Parathyroid adenoma (tissue), 2 donors: ENCODE measurements around the gene KDM4B.

ENCODE experiments used
- H2AFZ ChIP-seq: fragments of 300-600 bp; sonication (generic); one replicate; pipeline ENCODE4 v1.7.0; 2017; ENCODE audit warnings: antibody characterized with exemption, mild to moderate bottlenecking
- H3K27ac ChIP-seq: fragments of 300-600 bp; sonication (generic); one replicate; pipeline ENCODE4 v1.7.0; 2017
- H3K27me3 ChIP-seq: fragments of 300-600 bp; sonication (generic); one replicate; pipeline ENCODE4 v1.7.0; 2017; ENCODE audit warnings: low read length; ENCODE audit not compliant: control insufficient read depth, insufficient read depth
- H3K36me3 ChIP-seq: fragments of 300-600 bp; sonication (generic); one replicate; pipeline ENCODE4 v1.7.0; 2017; ENCODE audit warnings: low read length; ENCODE audit not compliant: control insufficient read depth, insufficient read depth
- H3K4me1 ChIP-seq: fragments of 300-600 bp; sonication (generic); one replicate; pipeline ENCODE4 v1.7.0; 2017; ENCODE audit warnings: control low read depth
- H3K4me2 ChIP-seq: fragments of 300-600 bp; sonication (generic); one replicate; pipeline ENCODE4 v1.7.0; 2017; ENCODE audit warnings: low read length
- H3K4me3 ChIP-seq: fragments of 300-600 bp; sonication (generic); one replicate; pipeline ENCODE4 v1.7.0; 2017; ENCODE audit warnings: low read depth, low read length
- H3K79me2 ChIP-seq: fragments of 300-600 bp; sonication (generic); one replicate; pipeline ENCODE4 v1.7.0; 2017; ENCODE audit warnings: control low read depth
- H3K9ac ChIP-seq: fragments of 300-600 bp; sonication (generic); one replicate; pipeline ENCODE4 v1.7.0; 2017; ENCODE audit warnings: mild to moderate bottlenecking
- H3K9me3 ChIP-seq: fragments of 300-600 bp; sonication (generic); one replicate; pipeline ENCODE4 v1.7.0; 2017; ENCODE audit warnings: low read length; ENCODE audit not compliant: control insufficient read depth
- CTCF ChIP-seq: fragments of 300-600 bp; sonication (generic); IDR thresholded peaks from one replicate; pipeline ENCODE4 v1.7.0; 2017; ENCODE audit warnings: antibody characterized with exemption, mild to moderate bottlenecking
- donor health status: primary hyperparathyroidism.

The KDM4B gene

GRCh38 chr19:5035105-5035761 lies 66.3 kb downstream of the KDM4B start:
- Histone ChIP-seq H3K4me2 (no peak overlapping the region), H3K9me3 (no peaks in the 10 kb centered on the region), H3K4me1 (peaks cover 3% of the 10 kb centered on the region), H3K79me2 (peaks cover 47% of the 10 kb centered on the region), H3K9ac (no peak overlapping the region), H3K36me3 (no peaks in the 10 kb centered on the region), H3K4me3 (no peak overlapping the region), H3K27me3 (no peaks in the 10 kb centered on the region), H2AFZ (no peak overlapping the region), H3K27ac (no peak overlapping the region)
- no peak for TF ChIP-seq CTCF

GRCh38 chr19:5035793-5036697 lies 67.1 kb downstream of the KDM4B start:
- no peak for TF ChIP-seq CTCF
- Histone ChIP-seq H3K4me2 (no peak overlapping the region), H3K27me3 (no peaks in the 10 kb centered on the region), H3K36me3 (no peaks in the 10 kb centered on the region), H3K4me1 (peaks cover 3% of the 10 kb centered on the region), H3K79me2 (peaks cover 47% of the 10 kb centered on the region), H3K9ac (no peak overlapping the region), H2AFZ (no peak overlapping the region), H3K4me3 (no peak overlapping the region), H3K27ac (no peak overlapping the region), H3K9me3 (no peaks in the 10 kb centered on the region)

GRCh38 chr19:5036698-5037563 lies 68.0 kb downstream of the KDM4B start:
- H3K27me3 ChIP-seq, result no peaks in the 10 kb centered on the region
- no peaks in the 10 kb centered on the region for H3K4me1 ChIP-seq
- TF ChIP-seq CTCF, result no peak

DNA sequence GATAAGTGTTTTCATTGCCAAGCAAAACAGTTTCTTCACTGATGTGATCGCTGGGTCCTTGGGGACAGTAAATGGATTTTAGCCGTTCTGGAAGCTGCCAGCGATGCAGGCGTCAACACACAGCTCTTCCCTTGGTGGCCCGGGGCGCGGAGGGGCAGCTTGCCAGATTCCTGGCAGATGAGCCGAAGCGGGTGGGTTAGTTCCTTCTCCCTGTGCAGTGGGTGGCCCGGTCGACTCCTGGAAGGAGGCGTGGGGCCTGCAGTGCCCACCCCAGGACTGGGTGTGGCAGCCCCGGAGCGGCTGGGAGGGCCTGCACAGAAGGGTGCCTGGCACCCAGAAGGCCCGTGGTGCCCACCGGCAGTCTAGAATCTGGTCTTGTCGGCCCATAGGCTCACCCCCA lies 69.0 kb downstream of the KDM4B start:
- no peak for TF ChIP-seq CTCF
- H3K4me1 ChIP-seq, result no peaks in the 10 kb centered on the region
- no peaks in the 10 kb centered on the region for H3K27me3 ChIP-seq
- H3K9ac ChIP-seq, result no peak overlapping the region
- peaks cover 34% of the 10 kb centered on the region for H3K79me2 ChIP-seq
- no peak overlapping the region for H3K27ac ChIP-seq
- no peaks in the 10 kb centered on the region for H3K9me3 ChIP-seq
- no peak overlapping the region for H3K4me2 ChIP-seq
- no peak overlapping the region for H3K4me3 ChIP-seq
- H3K36me3 ChIP-seq, result no peaks in the 10 kb centered on the region
- H2AFZ ChIP-seq, result no peak overlapping the region

More at GRCh38 chr19:5036698-5037563, 68.0 kb downstream of the KDM4B start:
- peaks cover 44% of the 10 kb centered on the region for H3K79me2 ChIP-seq
- H3K27ac ChIP-seq, result no peak overlapping the region
- H3K9me3 ChIP-seq, result no peaks in the 10 kb centered on the region
- no peak overlapping the region for H3K9ac ChIP-seq
- H3K4me3 ChIP-seq, result no peak overlapping the region
- no peak overlapping the region for H2AFZ ChIP-seq
- H3K4me2 ChIP-seq, result no peak overlapping the region
- no peaks in the 10 kb centered on the region for H3K36me3 ChIP-seq
